ENCODE data around the gene ADGRF3. TPM values are rescaled to one million over a fixed set of nuclear protein-coding genes. Genes with fewer than 3 reads are reported as not detected.

ADGRF3 gene
- total and polyA plus RNA-seq, 10 of the 15 experiments (the other 5 are each of a cell fraction or from before 2014, with no cell fraction given), result 0.03 to 3.1 (median 0.84) TPM

DNA sequence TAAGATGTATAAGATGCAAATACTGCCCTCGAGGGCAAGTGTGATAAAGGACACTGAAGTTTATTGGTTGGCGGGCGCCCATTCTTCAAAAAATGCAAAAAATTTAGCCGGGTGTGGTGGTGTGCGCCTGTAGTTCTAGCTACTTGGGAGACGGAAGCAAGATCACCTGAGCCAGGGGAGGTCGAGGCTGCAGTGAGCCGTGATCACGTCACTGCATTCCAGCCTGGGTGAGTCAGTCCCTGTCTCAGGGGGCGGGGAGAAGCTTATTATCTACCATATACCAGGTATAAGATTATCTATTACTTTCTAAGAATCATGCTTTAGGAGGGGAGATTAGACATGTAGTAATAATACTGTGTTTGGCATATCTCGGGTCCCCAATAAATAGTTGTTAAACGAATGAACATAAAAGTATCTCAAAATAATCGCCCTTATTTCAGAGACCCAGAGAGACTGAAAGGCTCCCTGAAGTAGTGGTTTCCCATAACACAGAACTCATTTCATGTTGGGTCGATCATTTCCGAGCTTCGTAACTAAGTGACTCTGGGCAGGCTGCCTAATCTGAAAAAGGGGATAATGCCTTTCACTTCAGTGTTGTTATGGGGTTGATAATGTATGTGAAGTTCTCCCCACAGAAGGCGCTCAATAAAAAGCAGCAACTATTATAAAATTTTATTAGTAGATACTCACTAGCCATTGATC, 1.9 kb downstream of the ADGRF3 start:
- intact Hi-C loops (cut with micrococcal nuclease; ENCODE audit: unreplicated experiment) (loop anchor here (1.0 kb wide), 1 partner anchor 100 kb away; the partner anchor contains the start of genes HADHA and HADHB), in situ Hi-C loops (cut with MboI) (no loop called here)
- ChIA-PET CTCF (interaction anchor here (1.1 kb wide), 1 partner anchor 9 kb away, joined by 4 read pairs; no protein-coding TSS in a partner anchor), SMC1A (ENCODE audit: uncharacterized antibody, unreplicated experiment) (interaction anchor here (0.9 to 2.4 kb wide), 5 partner anchors 37 to 128 kb away, joined by 3 to 10 read pairs (median 4); no protein-coding TSS in a partner anchor), RAD21 (ENCODE audit: unreplicated experiment) (interaction anchor here (0.8 to 1.2 kb wide), 2 partner anchors 11 to 739 kb away, joined by 3 read pairs; no protein-coding TSS in a partner anchor), POLR2A (interaction anchor here (0.5 to 3.8 kb wide), 6 partner anchors 10 to 789 kb away, joined by 3 to 35 read pairs (median 5); partner anchors contain the start of genes HADHA and HADHB)
- Histone ChIP-seq H4K20me1 (ENCODE audit: control insufficient read depth, insufficient read depth) (no peaks in the 10 kb centered on the region), H3K36me3 (ENCODE audit: control insufficient read depth in 2 of 2, insufficient read depth in 2 of 2, low read length in 1 of 2) (no peaks in the 10 kb centered on the region), H3K79me2 (ENCODE audit: control insufficient read depth, insufficient read depth, low read length) (peaks cover 57% of the 10 kb centered on the region), H3K4me2 (ENCODE audit: control insufficient read depth, insufficient read depth) (peak overlapping the region; percentile 75), H3K4me1 (ENCODE audit: control insufficient read depth, insufficient read depth, low read length) (peaks cover 12% of the 10 kb centered on the region), H3K4me3 (peak overlapping the region; percentile 70), H2AFZ (ENCODE audit: control insufficient read depth, low read depth, low read length) (no peak overlapping the region; the same call in 1 of the 2 replicates), H3K27ac (ENCODE audit: control insufficient read depth, insufficient read depth) (peak overlapping the region; percentile 89), H3K9me3 (replicated peaks; ENCODE audit: control insufficient read depth, insufficient read depth, low read length) (no peaks in the 10 kb centered on the region), H3K9ac (ENCODE audit: control insufficient read depth, insufficient read depth, low read length) (peak overlapping the region; percentile 89), H3K27me3 (replicated peaks in 1 of 2; ENCODE audit: control insufficient read depth in 2 of 2, insufficient read depth in 2 of 2, low read length in 1 of 2) (no peaks in the 10 kb centered on the region)
- no TSS peak for BruUV-seq (replicated peaks)
- ATAC-seq (no peak), FAIRE-seq (no peak), DNase-seq (ENCODE audit: low read depth, low spot score) (no peak)
- WGBS (ENCODE audit: insufficient coverage, insufficient replicate concordance, low lambda C conversion rate, missing lambda C conversion rate), result 43% methylated on average over 17 of the region's 17 CpGs
- TF ChIP-seq, protein P1, sequence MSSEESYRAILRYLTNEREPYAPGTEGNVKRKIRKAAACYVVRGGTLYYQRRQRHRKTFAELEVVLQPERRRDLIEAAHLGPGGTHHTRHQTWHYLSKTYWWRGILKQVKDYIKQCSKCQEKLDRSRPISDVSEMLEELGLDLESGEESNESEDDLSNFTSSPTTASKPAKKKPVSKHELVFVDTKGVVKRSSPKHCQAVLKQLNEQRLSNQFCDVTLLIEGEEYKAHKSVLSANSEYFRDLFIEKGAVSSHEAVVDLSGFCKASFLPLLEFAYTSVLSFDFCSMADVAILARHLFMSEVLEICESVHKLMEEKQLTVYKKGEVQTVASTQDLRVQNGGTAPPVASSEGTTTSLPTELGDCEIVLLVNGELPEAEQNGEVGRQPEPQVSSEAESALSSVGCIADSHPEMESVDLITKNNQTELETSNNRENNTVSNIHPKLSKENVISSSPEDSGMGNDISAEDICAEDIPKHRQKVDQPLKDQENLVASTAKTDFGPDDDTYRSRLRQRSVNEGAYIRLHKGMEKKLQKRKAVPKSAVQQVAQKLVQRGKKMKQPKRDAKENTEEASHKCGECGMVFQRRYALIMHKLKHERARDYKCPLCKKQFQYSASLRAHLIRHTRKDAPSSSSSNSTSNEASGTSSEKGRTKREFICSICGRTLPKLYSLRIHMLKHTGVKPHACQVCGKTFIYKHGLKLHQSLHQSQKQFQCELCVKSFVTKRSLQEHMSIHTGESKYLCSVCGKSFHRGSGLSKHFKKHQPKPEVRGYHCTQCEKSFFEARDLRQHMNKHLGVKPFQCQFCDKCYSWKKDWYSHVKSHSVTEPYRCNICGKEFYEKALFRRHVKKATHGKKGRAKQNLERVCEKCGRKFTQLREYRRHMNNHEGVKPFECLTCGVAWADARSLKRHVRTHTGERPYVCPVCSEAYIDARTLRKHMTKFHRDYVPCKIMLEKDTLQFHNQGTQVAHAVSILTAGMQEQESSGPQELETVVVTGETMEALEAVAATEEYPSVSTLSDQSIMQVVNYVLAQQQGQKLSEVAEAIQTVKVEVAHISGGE (CRISPR knock-in tag; IDR thresholded peaks at IDR 0.05), result no peak
- TF ChIP-seq, protein P2, sequence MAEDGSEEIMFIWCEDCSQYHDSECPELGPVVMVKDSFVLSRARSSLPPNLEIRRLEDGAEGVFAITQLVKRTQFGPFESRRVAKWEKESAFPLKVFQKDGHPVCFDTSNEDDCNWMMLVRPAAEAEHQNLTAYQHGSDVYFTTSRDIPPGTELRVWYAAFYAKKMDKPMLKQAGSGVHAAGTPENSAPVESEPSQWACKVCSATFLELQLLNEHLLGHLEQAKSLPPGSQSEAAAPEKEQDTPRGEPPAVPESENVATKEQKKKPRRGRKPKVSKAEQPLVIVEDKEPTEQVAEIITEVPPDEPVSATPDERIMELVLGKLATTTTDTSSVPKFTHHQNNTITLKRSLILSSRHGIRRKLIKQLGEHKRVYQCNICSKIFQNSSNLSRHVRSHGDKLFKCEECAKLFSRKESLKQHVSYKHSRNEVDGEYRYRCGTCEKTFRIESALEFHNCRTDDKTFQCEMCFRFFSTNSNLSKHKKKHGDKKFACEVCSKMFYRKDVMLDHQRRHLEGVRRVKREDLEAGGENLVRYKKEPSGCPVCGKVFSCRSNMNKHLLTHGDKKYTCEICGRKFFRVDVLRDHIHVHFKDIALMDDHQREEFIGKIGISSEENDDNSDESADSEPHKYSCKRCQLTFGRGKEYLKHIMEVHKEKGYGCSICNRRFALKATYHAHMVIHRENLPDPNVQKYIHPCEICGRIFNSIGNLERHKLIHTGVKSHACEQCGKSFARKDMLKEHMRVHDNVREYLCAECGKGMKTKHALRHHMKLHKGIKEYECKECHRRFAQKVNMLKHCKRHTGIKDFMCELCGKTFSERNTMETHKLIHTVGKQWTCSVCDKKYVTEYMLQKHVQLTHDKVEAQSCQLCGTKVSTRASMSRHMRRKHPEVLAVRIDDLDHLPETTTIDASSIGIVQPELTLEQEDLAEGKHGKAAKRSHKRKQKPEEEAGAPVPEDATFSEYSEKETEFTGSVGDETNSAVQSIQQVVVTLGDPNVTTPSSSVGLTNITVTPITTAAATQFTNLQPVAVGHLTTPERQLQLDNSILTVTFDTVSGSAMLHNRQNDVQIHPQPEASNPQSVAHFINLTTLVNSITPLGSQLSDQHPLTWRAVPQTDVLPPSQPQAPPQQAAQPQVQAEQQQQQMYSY (CRISPR knock-in tag; IDR thresholded peaks at IDR 0.05), result no peak
- TF ChIP-seq HDGF (IDR thresholded peaks at IDR 0.05) (no peak), SP1 (IDR thresholded peaks at IDR 0.05; ENCODE audit: low read depth, low read length) (no peak), SPI1 (IDR thresholded peaks at IDR 0.05; ENCODE audit: borderline replicate concordance, insufficient read depth, low read depth, low read length) (no peak), BHLHE40 (IDR thresholded peaks at IDR 0.05; ENCODE audit: borderline replicate concordance in 1 of 2, low read depth in 2 of 2, low read length in 1 of 2) (no peak), ATF7 (IDR thresholded peaks at IDR 0.05; ENCODE audit: low read depth) (no peak), EGR1 (IDR thresholded peaks at IDR 0.05; ENCODE audit: borderline replicate concordance in 1 of 2, low read depth in 2 of 2, low read length in 2 of 2) (no peak), POU2F2 (IDR thresholded peaks at IDR 0.05; ENCODE audit: borderline replicate concordance, low read depth, low read length) (no peak), YBX1 (IDR thresholded peaks at IDR 0.05) (no peak), ZNF24 (IDR thresholded peaks at IDR 0.05) (no peak)
- TF ChIP-seq, protein P3, sequence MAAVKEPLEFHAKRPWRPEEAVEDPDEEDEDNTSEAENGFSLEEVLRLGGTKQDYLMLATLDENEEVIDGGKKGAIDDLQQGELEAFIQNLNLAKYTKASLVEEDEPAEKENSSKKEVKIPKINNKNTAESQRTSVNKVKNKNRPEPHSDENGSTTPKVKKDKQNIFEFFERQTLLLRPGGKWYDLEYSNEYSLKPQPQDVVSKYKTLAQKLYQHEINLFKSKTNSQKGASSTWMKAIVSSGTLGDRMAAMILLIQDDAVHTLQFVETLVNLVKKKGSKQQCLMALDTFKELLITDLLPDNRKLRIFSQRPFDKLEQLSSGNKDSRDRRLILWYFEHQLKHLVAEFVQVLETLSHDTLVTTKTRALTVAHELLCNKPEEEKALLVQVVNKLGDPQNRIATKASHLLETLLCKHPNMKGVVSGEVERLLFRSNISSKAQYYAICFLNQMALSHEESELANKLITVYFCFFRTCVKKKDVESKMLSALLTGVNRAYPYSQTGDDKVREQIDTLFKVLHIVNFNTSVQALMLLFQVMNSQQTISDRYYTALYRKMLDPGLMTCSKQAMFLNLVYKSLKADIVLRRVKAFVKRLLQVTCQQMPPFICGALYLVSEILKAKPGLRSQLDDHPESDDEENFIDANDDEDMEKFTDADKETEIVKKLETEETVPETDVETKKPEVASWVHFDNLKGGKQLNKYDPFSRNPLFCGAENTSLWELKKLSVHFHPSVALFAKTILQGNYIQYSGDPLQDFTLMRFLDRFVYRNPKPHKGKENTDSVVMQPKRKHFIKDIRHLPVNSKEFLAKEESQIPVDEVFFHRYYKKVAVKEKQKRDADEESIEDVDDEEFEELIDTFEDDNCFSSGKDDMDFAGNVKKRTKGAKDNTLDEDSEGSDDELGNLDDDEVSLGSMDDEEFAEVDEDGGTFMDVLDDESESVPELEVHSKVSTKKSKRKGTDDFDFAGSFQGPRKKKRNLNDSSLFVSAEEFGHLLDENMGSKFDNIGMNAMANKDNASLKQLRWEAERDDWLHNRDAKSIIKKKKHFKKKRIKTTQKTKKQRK (IDR thresholded peaks at IDR 0.05; ENCODE audit: low read depth, low read length), result no peak

All from GM12878 (cell line).